Gastrocnemius medialis (tissue), 4 donors: ENCODE measurements around the gene SELENOP. TPM values are rescaled to one million over a fixed set of nuclear protein-coding genes. Genes with fewer than 3 reads are reported as not detected.
"Not testable (repeated sequence)": the region's sequence is repeated elsewhere in the genome, so short reads cannot be mapped to it uniquely, and the experiment has no call there.

ENCODE experiments used
- ATAC-seq, 2 donors: fragments of 150-250 bp; one replicate each; pipeline ENCODE4 v1.9.1; 2016
- DNase-seq, 2 donors: peaks; one replicate each; pipeline ENCODE4 v3.0.0-alpha.2; 2019
- H3K27ac ChIP-seq, 4 donors: fragments of 200-600 bp; sonication (generic); 1 replicate in 1 of 4; 2 replicates in 3 of 4; pipeline ENCODE4 v1.5.1; 2016 to 2018; ENCODE audit warnings: mild to moderate bottlenecking in 2 of 4, moderate library complexity in 1 of 4
- H3K27me3 ChIP-seq, 3 donors: fragments of 200-600 bp; sonication (generic) in 2 of 3; 1 replicate in 1 of 3; 2 replicates in 2 of 3; pipeline versions ENCODE4 v1.5.1 to v1.6.0; 2016 to 2019; ENCODE audit warnings: mild to moderate bottlenecking in 1 of 3, moderate library complexity in 1 of 3
- H3K36me3 ChIP-seq, 2 donors: fragments of 200-600 bp; sonication (generic) in 1 of 2; one replicate each; pipeline ENCODE4 v1.5.1; 2017 to 2018
- H3K4me1 ChIP-seq, 2 donors: fragments of 200-600 bp; sonication (generic) in 1 of 2; one replicate each; pipeline ENCODE4 v1.5.1; 2016 to 2017; ENCODE audit warnings: mild to moderate bottlenecking in 2 of 2
- H3K4me3 ChIP-seq, 4 donors: fragments of 200-600 bp; sonication (generic) in 3 of 4; 1 replicate in 1 of 4; 2 replicates in 3 of 4; pipeline ENCODE4 v1.5.1; 2016 to 2019; ENCODE audit warnings: mild to moderate bottlenecking in 2 of 4
- H3K9me3 ChIP-seq, 3 donors: fragments of 200-600 bp; sonication (generic) in 2 of 3; 1 replicate in 1 of 3; 2 replicates in 2 of 3; pipeline ENCODE4 v1.5.1; 2016 to 2019
- CTCF ChIP-seq, 5 experiments: fragments of 450-650 bp in 3 of 5; fragments of 200-600 bp in 2 of 5; sonication (generic) in 2 of 5; IDR thresholded peaks in 4 of 5; conservative IDR thresholded peaks in 1 of 5; 1 replicate in 4 of 5; 2 replicates in 1 of 5; pipeline ENCODE4 v1.5.1; 2016 to 2019; ENCODE audit warnings: antibody characterized with exemption in 5 of 5, mild to moderate bottlenecking in 3 of 5, moderate library complexity in 3 of 5
- POLR2A ChIP-seq, 2 donors: fragments of 450-650 bp; IDR thresholded peaks; one replicate each; pipeline ENCODE4 v1.6.1; 2017; ENCODE audit warnings: antibody characterized with exemption in 2 of 2, mild to moderate bottlenecking in 2 of 2, moderate library complexity in 2 of 2
- in situ Hi-C, 4 donors: fragments of 200-750 bp; cut with MboI; loops; one replicate each; pipeline versions ENCODE4 v1.15.0 to v1.8.0; 2017; ENCODE audit warnings: low sequenced_read_pairs in 4 of 4
- intact Hi-C: fragments of 100-400 bp; cut with DNase I; formaldehyde crosslinking; loops from one replicate; pipeline ENCODE4 v1.15.1; 2023; ENCODE audit warnings: low total_unique reads
- total RNA-seq, 4 donors: library from RNA; depleted of rRNA; stranded (reverse); fragments of >200 nt; gene quantifications; one replicate each; pipeline versions ENCODE4 v1.1.0 to v1.2.3, GENCODE V29; 2016

Gene SELENOP
- total RNA-seq, 4 donors from 2014 or later = 231 to 290 (median 243) TPM

- Histone ChIP-seq H3K27me3 (no peaks in the 10 kb centered on the region), H3K9me3 (no peaks in the 10 kb centered on the region), H3K36me3 (no peaks in the 10 kb centered on the region), H3K27ac (no peak overlapping the region), H3K4me3 (no peak overlapping the region), H3K4me1 (peaks cover 17 to 24% of the 10 kb centered on the region in 2 donors)
- DNase-seq = no peak
- intact Hi-C loops = no loop called here
- TF ChIP-seq CTCF (IDR thresholded peaks at IDR 0.05 in 4 of 5, conservative IDR thresholded peaks at IDR 0.05 in 1 of 5) (no peak), POLR2A (IDR thresholded peaks at IDR 0.05) (no peak)
- no peak for ATAC-seq
- in situ Hi-C loops = no loop called here
Measured at GRCh38 chr5:42855386-42855785, 43.7 kb upstream of the SELENOP start.

- ATAC-seq = no peak
- TF ChIP-seq POLR2A (IDR thresholded peaks at IDR 0.05) (no peak), CTCF (IDR thresholded peaks at IDR 0.05 in 4 of 5, conservative IDR thresholded peaks at IDR 0.05 in 1 of 5) (no peak)
- Histone ChIP-seq H3K9me3 (no peaks in the 10 kb centered on the region), H3K27me3 (no peaks in the 10 kb centered on the region), H3K4me1 (peaks cover 17 to 24% of the 10 kb centered on the region in 2 donors), H3K4me3 (no peak overlapping the region), H3K27ac (no peak overlapping the region), H3K36me3 (no peaks in the 10 kb centered on the region)
- in situ Hi-C loops = no loop called here
- DNase-seq = no peak
- intact Hi-C loops = no loop called here
Measured at GRCh38 chr5:42854795-42855194, 43.1 kb upstream of the SELENOP start.

- Histone ChIP-seq H3K27me3 (no peaks in the 10 kb centered on the region), H3K9me3 (no peaks in the 10 kb centered on the region), H3K27ac (no peak overlapping the region), H3K4me1 (peaks cover 3 to 8% of the 10 kb centered on the region in 2 donors), H3K4me3 (no peak overlapping the region), H3K36me3 (no peaks in the 10 kb centered on the region)
- TF ChIP-seq POLR2A (IDR thresholded peaks at IDR 0.05) (no peak), CTCF (IDR thresholded peaks at IDR 0.05 in 4 of 5, conservative IDR thresholded peaks at IDR 0.05 in 1 of 5) (no peak)
- in situ Hi-C loops = no loop called here
- ATAC-seq (no peak), DNase-seq (no peak)
- intact Hi-C loops = no loop called here
Measured at GRCh38 chr5:42852826-42853225, 41.1 kb upstream of the SELENOP start.

GRCh38 chr5:42851481-42851880 lies 39.8 kb upstream of the SELENOP start:
- TF ChIP-seq CTCF (IDR thresholded peaks at IDR 0.05 in 4 of 5, conservative IDR thresholded peaks at IDR 0.05 in 1 of 5) (no peak), POLR2A (IDR thresholded peaks at IDR 0.05) (no peak)
- in situ Hi-C loops = no loop called here
- ATAC-seq = no peak
- Histone ChIP-seq H3K36me3 (no peaks in the 10 kb centered on the region), H3K27ac (no peak overlapping the region), H3K9me3 (no peaks in the 10 kb centered on the region), H3K4me1 (no peaks in the 10 kb centered on the region), H3K27me3 (no peaks in the 10 kb centered on the region), H3K4me3 (no peak overlapping the region)
- intact Hi-C loops = no loop called here
- no peak for DNase-seq

- no peaks in the 10 kb centered on the region for H3K9me3 ChIP-seq
- in situ Hi-C loops (no loop called here), intact Hi-C loops (no loop called here)
- peaks cover 0 to 3% of the 10 kb centered on the region in 2 donors for H3K4me1 ChIP-seq
- ATAC-seq (no peak), DNase-seq (no peak)
- no peaks in the 10 kb centered on the region for H3K27me3 ChIP-seq
- H3K36me3 ChIP-seq = no peaks in the 10 kb centered on the region
- TF ChIP-seq POLR2A (IDR thresholded peaks at IDR 0.05) = no peak
- no peak for TF ChIP-seq CTCF (IDR thresholded peaks at IDR 0.05 in 4 of 5, conservative IDR thresholded peaks at IDR 0.05 in 1 of 5)
- H3K4me3 ChIP-seq = no peak overlapping the region
- H3K27ac ChIP-seq = no peak overlapping the region
Measured at GRCh38 chr5:42848545-42848944, 36.9 kb upstream of the SELENOP start.

GRCh38 chr5:42844408-42844807 lies 32.7 kb upstream of the SELENOP start:
- DNase-seq, H3K27ac ChIP-seq, H3K4me3 ChIP-seq, ATAC-seq, H3K36me3 ChIP-seq, in situ Hi-C loops, H3K9me3 ChIP-seq, intact Hi-C loops, H3K27me3 ChIP-seq: not testable (repeated sequence)
- peaks cover 8 to 11% of the 10 kb centered on the region in 2 donors for H3K4me1 ChIP-seq
